Adrenal gland (tissue), 5 donors: Measurements from ENCODE around the gene ATG2B.

Experiments
- POLR2A ChIP-seq, 2 donors: fragments of 450-650 bp; IDR thresholded peaks; one replicate each; pipeline ENCODE4 v1.6.1; 2017; ENCODE audit warnings: antibody characterized with exemption in 2 of 2, mild to moderate bottlenecking in 2 of 2, moderate library complexity in 1 of 2
- TF ChIP-seq, protein P1 (sequence below), 6 experiments: fragments of 450-650 bp in 4 of 6; fragments of 200-600 bp in 2 of 6; sonication (generic) in 1 of 6; IDR thresholded peaks; 1 replicate in 5 of 6; 2 replicates in 1 of 6; pipeline versions ENCODE4 v1.5.1 to v1.8.0; 2016 to 2021; ENCODE audit warnings: antibody characterized with exemption in 6 of 6, mild to moderate bottlenecking in 2 of 6, moderate library complexity in 1 of 6
- donor health status: DM: no; HTN: no; CAD: no.

- no peak for TF ChIP-seq POLR2A (IDR thresholded peaks at IDR 0.05)
- TF ChIP-seq, protein P1, sequence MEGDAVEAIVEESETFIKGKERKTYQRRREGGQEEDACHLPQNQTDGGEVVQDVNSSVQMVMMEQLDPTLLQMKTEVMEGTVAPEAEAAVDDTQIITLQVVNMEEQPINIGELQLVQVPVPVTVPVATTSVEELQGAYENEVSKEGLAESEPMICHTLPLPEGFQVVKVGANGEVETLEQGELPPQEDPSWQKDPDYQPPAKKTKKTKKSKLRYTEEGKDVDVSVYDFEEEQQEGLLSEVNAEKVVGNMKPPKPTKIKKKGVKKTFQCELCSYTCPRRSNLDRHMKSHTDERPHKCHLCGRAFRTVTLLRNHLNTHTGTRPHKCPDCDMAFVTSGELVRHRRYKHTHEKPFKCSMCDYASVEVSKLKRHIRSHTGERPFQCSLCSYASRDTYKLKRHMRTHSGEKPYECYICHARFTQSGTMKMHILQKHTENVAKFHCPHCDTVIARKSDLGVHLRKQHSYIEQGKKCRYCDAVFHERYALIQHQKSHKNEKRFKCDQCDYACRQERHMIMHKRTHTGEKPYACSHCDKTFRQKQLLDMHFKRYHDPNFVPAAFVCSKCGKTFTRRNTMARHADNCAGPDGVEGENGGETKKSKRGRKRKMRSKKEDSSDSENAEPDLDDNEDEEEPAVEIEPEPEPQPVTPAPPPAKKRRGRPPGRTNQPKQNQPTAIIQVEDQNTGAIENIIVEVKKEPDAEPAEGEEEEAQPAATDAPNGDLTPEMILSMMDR (IDR thresholded peaks at IDR 0.05): no peak
Observed at GRCh38 chr14:96398432-96398831, 35.3 kb upstream of the ATG2B start.
